Upper lobe of left lung (tissue), 4 donors: Measurements from ENCODE around the gene ZC3H6.

Source experiments
- CTCF ChIP-seq, 6 experiments: fragments of 450-650 bp in 4 of 6; fragments of 200-600 bp in 2 of 6; sonication (generic) in 2 of 6; IDR thresholded peaks; one replicate each; pipeline ENCODE4 v1.5.1; 2016 to 2019; ENCODE audit warnings: antibody characterized with exemption in 6 of 6
- EP300 ChIP-seq, 4 donors: sonication (generic); formaldehyde crosslinking; IDR thresholded peaks; one replicate each; pipeline ENCODE4 v1.5.1; 2017; ENCODE audit warnings: antibody characterized with exemption in 4 of 4, control low read depth in 2 of 4
- POLR2A ChIP-seq, 4 donors: fragments of 450-650 bp; IDR thresholded peaks; one replicate each; pipeline ENCODE4 v1.5.1; 2016 to 2017; ENCODE audit warnings: antibody characterized with exemption in 4 of 4, mild to moderate bottlenecking in 2 of 4
- POLR2AphosphoS5 ChIP-seq, 2 donors: sonication (generic); formaldehyde crosslinking; IDR thresholded peaks; one replicate each; pipeline ENCODE4 v1.5.1; 2017; ENCODE audit warnings: antibody characterized with exemption in 2 of 2

- TF ChIP-seq CTCF (IDR thresholded peaks at IDR 0.05), result no peak
- no peak for TF ChIP-seq POLR2A (IDR thresholded peaks at IDR 0.05)
- no peak for TF ChIP-seq EP300 (IDR thresholded peaks at IDR 0.05)
- TF ChIP-seq POLR2AphosphoS5 (IDR thresholded peaks at IDR 0.05), result no peak
Measured at GRCh38 chr2:112244854-112245253, 30.5 kb upstream of the ZC3H6 start.
